IPS-18a (cell line): ENCODE measurements around the gene TKTL1.

Experiments
- H3K27ac ChIP-seq: one replicate; pipeline ENCODE4 v1.5.1; 2013; ENCODE audit warnings: low read length
- H3K27me3 ChIP-seq: one replicate; pipeline ENCODE4 v1.6.1; 2013; ENCODE audit warnings: mild to moderate bottlenecking, low read length; ENCODE audit not compliant: control insufficient read depth, insufficient read depth
- H3K36me3 ChIP-seq: one replicate; pipeline ENCODE4 v1.6.1; 2013; ENCODE audit warnings: low read depth, low read length; ENCODE audit not compliant: control insufficient read depth
- H3K4me1 ChIP-seq: one replicate; pipeline ENCODE4 v1.6.1; 2013; ENCODE audit warnings: low read depth, low read length; ENCODE audit not compliant: control insufficient read depth
- H3K4me3 ChIP-seq: one replicate; pipeline ENCODE4 v1.5.1; 2013; ENCODE audit warnings: low read length
- H3K9ac ChIP-seq: one replicate; pipeline ENCODE4 v1.6.1; 2013; ENCODE audit warnings: mild to moderate bottlenecking, low read length, moderate library complexity
- H3K9me3 ChIP-seq: one replicate; pipeline ENCODE4 v1.6.1; 2013; ENCODE audit warnings: low read depth, low read length; ENCODE audit not compliant: control insufficient read depth

TKTL1 gene

GRCh38 chrX:154367474-154368308 lies 72.1 kb downstream of the TKTL1 start:
- H3K4me1 ChIP-seq = peaks cover 3% of the 10 kb centered on the region
- no peak overlapping the region for H3K27ac ChIP-seq
- H3K27me3 ChIP-seq = no peaks in the 10 kb centered on the region
- H3K4me3 ChIP-seq = no peak overlapping the region
- H3K9me3 ChIP-seq = peaks cover 2% of the 10 kb centered on the region
- H3K36me3 ChIP-seq = peaks cover 52% of the 10 kb centered on the region
- H3K9ac ChIP-seq = no peak overlapping the region

DNA sequence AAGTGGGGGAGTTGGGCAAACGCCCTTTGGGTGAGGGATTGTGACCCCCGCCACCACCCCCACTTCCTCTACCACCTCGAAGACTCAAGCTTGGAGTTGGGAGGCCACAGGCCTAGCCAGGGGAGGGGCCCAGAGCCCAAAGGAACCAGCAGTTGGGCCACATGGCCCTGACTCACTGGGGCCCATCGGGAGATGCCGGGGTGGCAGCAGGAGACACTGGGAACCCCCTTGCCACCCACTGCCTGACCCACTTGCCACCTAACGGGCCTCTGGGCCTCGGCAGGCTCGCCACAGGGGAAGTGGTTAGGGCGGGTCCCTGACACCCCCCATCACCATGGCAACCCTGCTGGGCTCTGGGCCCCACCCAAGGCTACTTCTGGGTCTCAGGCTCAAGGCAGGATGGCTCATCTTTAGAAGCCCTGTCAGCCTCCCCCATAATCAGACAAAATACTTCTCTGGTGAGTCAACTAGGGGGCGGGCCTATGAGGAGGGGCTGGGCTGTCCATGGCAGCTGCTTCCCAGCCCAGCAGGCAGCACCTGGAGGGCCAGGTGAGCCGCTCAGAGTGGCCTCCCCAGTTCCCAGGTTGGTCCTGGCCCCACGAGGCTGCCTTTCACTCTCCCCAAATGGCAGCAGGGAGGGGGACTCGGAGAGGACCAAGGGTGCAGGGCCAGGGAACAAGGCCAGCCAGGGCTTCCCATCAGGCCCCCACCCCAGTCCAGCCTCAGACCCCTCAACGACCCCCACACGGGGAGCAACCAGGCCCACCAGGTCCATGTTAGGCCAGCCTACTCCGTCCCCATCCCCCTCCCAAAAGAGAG lies 73.2 kb downstream of the TKTL1 start:
- H3K36me3 ChIP-seq = peaks cover 47% of the 10 kb centered on the region
- H3K9me3 ChIP-seq = peaks cover 2% of the 10 kb centered on the region
- peak overlapping the region; percentile 66 for H3K4me3 ChIP-seq
- peak overlapping the region; percentile 86 for H3K27ac ChIP-seq
- peaks cover 2% of the 10 kb centered on the region for H3K27me3 ChIP-seq
- peaks cover 8% of the 10 kb centered on the region for H3K4me1 ChIP-seq
- H3K9ac ChIP-seq = peak overlapping the region; percentile 79

DNA sequence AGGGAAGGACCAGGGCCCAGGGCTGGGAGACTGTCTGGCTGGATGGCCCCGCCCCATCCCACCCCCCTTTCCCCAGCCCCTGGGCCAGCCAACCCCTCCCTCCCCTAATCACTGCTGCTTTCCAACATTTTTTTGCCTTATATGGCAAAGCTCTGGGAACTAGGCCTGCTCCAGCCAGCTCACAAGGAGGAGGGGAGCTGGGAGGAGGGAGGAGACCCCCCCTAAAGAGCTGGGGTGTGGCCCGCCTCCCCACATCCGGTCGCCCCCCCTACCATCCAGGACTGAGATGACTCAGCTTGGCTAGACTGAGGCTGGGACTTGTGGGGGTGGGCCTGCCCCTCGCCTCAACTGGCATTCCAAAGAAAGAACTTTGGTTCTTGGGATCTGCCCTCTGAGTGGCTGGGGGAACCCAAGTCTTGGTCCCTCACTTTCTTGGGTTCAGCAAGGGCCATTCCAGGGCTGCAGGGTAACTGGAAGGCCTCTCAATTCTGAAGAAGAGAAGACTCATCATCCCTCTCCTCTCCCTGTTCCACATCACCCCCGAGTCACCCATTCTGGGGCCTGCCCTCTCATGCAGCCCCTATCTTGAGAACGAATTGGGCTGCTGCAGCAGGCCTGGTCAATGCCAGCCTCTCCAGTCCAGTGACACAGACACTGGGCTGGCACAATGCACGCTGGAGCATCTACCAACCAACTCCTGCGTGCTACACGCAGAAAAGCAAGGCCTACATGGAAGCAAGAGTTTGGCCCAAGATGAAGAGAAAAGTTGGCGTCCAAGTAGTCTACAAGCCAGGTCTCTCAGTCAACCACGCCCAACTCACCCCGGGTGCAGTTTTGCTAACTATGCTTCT lies 74.1 kb downstream of the TKTL1 start:
- peak overlapping the region; percentile 96 for H3K9ac ChIP-seq
- peaks cover 2% of the 10 kb centered on the region for H3K9me3 ChIP-seq
- H3K36me3 ChIP-seq = peaks cover 39% of the 10 kb centered on the region
- peak overlapping the region; percentile 90 for H3K27ac ChIP-seq
- H3K4me1 ChIP-seq = peaks cover 10% of the 10 kb centered on the region
- H3K27me3 ChIP-seq = peaks cover 6% of the 10 kb centered on the region
- H3K4me3 ChIP-seq = peak overlapping the region; percentile 91

DNA sequence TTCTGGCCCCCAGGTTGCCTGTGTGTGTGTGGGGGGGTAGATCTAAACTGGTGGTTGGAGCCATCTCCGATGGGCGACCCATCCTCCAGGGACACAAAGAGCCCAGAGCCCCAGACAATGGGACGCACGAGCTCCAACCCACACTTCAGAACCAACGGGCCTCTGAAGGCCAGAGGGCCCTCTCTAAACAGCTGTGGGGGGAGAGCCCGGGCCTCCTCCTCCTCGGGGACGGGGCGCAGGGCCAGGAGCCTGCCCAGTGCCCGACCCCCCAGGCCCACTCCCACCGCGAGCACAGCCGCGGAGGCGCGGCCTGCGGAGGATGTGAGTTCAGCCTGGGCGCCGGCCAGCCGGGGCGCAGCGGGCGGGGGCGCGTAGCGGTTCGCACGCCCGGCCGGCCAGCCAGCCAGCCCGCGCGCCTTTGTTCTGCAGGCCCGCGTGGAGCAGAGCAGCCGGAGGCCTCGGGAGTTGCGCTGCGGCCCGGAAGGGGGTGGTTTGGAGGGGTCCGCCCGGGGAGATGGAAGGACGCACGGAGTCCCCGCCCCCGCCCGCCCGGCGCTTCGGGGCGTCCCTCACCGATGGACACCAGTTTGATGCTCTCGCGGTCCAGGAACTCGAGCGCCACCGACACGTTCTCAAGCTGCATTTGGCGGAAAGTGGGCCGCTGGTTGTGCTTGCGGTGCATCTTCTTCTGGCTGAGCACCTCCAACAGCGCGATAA lies 74.9 kb downstream of the TKTL1 start:
- Histone ChIP-seq H3K27me3 (peaks cover 11% of the 10 kb centered on the region), H3K27ac (peak overlapping the region; percentile 90), H3K9me3 (peaks cover 2% of the 10 kb centered on the region)

DNA sequence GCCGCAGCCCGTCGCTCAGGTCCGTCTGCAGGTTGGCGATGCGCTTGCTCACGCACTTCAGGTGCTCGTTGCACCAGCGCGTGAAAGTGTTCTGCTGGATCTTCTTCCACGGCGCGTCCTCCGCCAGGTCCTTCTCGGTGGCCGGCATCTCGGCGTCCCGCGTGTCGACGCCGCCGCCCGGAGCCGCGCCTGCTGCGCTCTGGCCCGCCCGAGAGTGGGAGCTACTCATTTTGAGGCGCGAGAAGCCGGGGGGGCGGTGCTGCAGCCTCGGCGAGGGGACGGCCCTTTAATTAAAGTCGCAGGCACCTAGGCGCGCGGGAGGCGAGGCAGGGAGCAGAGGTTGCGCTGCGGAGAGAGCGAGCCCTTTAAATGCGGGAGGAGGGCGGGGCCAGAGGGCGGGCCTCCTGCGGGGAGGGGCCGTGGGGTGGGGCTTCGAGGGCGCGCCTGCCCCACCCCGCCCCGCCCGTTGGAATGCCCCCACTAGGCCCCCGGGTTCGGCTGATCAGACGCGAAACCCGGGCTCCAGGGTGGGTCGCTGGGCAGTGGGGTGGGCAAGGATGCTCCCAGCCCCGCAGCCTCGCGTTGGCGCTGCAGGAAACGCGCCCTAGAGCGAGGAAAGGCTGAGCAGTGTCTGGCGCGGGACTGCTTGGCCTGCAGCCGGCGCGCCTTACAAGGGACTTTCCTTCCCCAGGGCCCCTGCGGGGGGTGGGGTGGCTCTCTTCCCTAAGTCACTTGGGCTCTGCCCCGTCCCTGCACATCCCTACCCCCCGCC lies 75.6 kb downstream of the TKTL1 start:
- Histone ChIP-seq H3K9ac (peak overlapping the region; percentile 96), H3K4me1 (peaks cover 10% of the 10 kb centered on the region), H3K27me3 (peaks cover 11% of the 10 kb centered on the region), H3K36me3 (peaks cover 24% of the 10 kb centered on the region), H3K4me3 (peak overlapping the region; percentile 91), H3K9me3 (peaks cover 1% of the 10 kb centered on the region), H3K27ac (peak overlapping the region; percentile 78)

More for the DNA sequence above, 74.9 kb downstream of the TKTL1 start:
- Histone ChIP-seq H3K36me3 (peaks cover 31% of the 10 kb centered on the region), H3K4me3 (peak overlapping the region; percentile 91), H3K9ac (peak overlapping the region; percentile 96), H3K4me1 (peaks cover 10% of the 10 kb centered on the region)

DNA sequence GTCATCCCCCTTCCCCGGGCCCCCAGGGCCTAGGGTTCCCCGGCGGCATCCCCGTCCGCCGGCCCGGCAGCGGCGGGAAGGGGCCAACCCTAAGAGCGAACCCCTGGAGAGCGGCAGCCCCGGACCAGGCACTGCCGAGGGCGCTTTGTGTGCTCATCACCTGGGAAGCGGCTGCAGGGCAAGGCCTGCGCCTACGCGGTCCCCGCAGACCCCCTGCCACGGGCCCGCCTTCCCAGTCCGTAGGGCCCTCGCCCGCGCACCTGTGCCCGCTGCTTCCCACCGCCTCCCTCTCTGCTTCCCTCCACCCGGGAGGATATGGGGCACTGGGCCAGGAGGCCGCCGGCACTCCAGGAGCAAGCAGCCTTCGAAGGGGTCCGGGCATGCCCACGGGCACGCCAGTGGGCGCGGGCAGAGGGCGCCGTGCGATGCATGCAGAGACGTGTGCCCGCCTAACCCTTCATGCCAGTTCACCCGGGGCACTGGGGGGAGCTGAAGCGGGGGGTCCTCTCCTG lies 76.2 kb downstream of the TKTL1 start:
- Histone ChIP-seq H3K4me3 (peak overlapping the region; percentile 48), H3K27me3 (peaks cover 11% of the 10 kb centered on the region), H3K27ac (no peak overlapping the region), H3K36me3 (peaks cover 18% of the 10 kb centered on the region), H3K9me3 (no peaks in the 10 kb centered on the region), H3K9ac (no peak overlapping the region), H3K4me1 (peaks cover 10% of the 10 kb centered on the region)

GRCh38 chrX:154372612-154373022 lies 77.0 kb downstream of the TKTL1 start:
- H3K27ac ChIP-seq = no peak overlapping the region
- no peak overlapping the region for H3K9ac ChIP-seq
- H3K27me3 ChIP-seq = peaks cover 11% of the 10 kb centered on the region
- peaks cover 11% of the 10 kb centered on the region for H3K36me3 ChIP-seq
- H3K4me1 ChIP-seq = peaks cover 10% of the 10 kb centered on the region
- no peaks in the 10 kb centered on the region for H3K9me3 ChIP-seq
- no peak overlapping the region for H3K4me3 ChIP-seq

DNA sequence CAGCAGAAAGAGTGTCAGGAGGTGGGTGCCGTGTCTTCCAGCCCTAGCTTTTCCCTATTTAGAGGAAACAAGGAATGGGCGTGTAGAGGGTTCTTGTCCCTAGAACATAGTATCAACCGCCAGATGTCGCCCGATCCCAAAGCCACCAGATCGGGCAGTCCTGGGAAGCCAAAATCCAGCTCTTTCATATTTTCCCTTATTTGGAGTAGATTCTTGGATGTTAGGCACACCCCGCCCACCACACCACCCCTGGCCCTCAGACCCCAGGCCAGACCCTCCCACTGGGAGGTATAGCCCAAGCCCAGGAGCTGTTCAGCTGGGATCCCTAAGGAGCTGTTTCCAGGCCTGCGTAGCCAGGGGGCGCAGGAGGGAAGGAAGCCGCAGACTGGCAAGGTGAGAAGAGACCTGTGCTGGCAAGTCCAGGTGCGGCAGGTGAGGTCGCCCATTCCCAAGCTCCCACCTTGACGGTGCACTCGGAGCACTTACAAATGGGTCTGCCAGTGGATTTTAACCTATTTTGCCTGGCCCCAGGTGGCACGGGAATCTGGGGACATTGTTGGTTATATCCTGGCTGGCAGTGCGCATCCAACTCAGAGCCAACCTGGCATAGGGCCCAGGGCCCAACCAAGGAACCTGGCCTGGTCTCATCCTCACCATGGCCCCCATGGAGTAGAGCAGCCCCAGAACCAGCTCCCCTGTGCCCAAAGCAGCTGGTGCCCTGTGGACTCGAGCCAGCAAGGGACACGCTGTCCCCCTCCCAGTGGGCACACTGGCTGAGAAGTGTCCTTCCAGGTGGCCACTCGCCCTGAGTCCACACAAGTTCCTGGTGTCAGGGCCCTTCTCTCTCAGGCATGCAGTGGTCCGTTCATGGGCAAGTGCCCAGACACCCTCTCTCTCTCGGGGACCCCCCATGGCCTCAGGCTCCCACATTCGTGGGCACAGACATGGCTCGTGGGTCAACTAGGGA lies 78.0 kb downstream of the TKTL1 start:
- H3K4me3 ChIP-seq = peak overlapping the region; percentile 32
- H3K27ac ChIP-seq = no peak overlapping the region
- H3K9me3 ChIP-seq = no peaks in the 10 kb centered on the region
- H3K4me1 ChIP-seq = peaks cover 8% of the 10 kb centered on the region
- H3K27me3 ChIP-seq = peaks cover 11% of the 10 kb centered on the region
- H3K36me3 ChIP-seq = peaks cover 2% of the 10 kb centered on the region
- H3K9ac ChIP-seq = no peak overlapping the region

- peaks cover 11% of the 10 kb centered on the region for H3K27me3 ChIP-seq
- no peak within 1 kb of the TSS for H3K9ac ChIP-seq
- no peaks in the 10 kb centered on the region for H3K36me3 ChIP-seq
- no peaks in the 10 kb centered on the region for H3K9me3 ChIP-seq
- no peak within 1 kb of the TSS for H3K27ac ChIP-seq
- peaks cover 7% of the 10 kb centered on the region for H3K4me1 ChIP-seq
- H3K4me3 ChIP-seq = peak within 1 kb of the TSS; percentile 32
Measured at GRCh38 chrX:154374313-154375155, 78.9 kb downstream of the TKTL1 start, which contains the start of gene FLNA. FLNA (minus strand) TSS chrX:154374634; CDS start chrX:154371245, 3,389 bp downstream.
